ENCODE measurements around the gene TENM3. TPM values are rescaled to one million over a fixed set of nuclear protein-coding genes. Genes with fewer than 3 reads are reported as not detected.
"Not testable (repeated sequence)": the region's sequence is repeated elsewhere in the genome, so short reads cannot be mapped to it uniquely, and the experiment has no call there.

Gene TENM3
- total and polyA plus RNA-seq, 10 of the 15 experiments (the other 5 are each of a cell fraction or from before 2014, with no cell fraction given): 0.01 to 1.7 (median 0.08) TPM; not detected in 2

DNA sequence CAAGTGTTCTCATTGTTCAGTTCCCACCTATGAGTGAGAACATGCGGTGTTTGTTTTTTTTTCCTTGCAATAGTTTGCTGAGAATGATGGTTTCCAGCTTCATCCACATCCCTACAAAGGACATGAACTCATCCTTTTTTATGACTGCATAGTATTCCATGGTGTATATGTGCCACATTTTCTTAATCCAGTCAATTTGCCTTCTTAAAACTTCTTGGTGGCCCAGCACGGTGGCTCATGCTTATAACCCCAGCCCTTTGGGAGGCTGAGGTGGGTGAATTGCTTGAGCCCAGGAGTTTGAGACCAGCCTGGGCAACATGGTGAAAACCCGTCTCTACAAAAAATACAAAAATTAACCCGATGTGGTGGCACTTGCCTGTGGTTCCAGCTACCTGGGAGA, 942 bp upstream of the TENM3 start:
- H4K20me1 ChIP-seq (ENCODE audit: control insufficient read depth, insufficient read depth); H3K27me3 ChIP-seq (replicated peaks in 1 of 2; ENCODE audit: control insufficient read depth in 2 of 2, insufficient read depth in 2 of 2, low read length in 1 of 2); RAD21 ChIA-PET (ENCODE audit: unreplicated experiment); intact Hi-C loops (cut with micrococcal nuclease; ENCODE audit: unreplicated experiment); CTCF ChIA-PET; H3K9me3 ChIP-seq (replicated peaks; ENCODE audit: control insufficient read depth, insufficient read depth, low read length); BruUV-seq (replicated peaks); in situ Hi-C loops (cut with MboI); H3K79me2 ChIP-seq (ENCODE audit: control insufficient read depth, insufficient read depth, low read length); H3K27ac ChIP-seq (ENCODE audit: control insufficient read depth, insufficient read depth); SMC1A ChIA-PET (ENCODE audit: uncharacterized antibody, unreplicated experiment); FAIRE-seq; DNase-seq (ENCODE audit: low read depth, low spot score); ATAC-seq; POLR2A ChIA-PET; H3K9ac ChIP-seq (ENCODE audit: control insufficient read depth, insufficient read depth, low read length); H3K4me3 ChIP-seq; H2AFZ ChIP-seq (ENCODE audit: control insufficient read depth, low read depth, low read length); H3K36me3 ChIP-seq (ENCODE audit: control insufficient read depth in 2 of 2, insufficient read depth in 2 of 2, low read length in 1 of 2); H3K4me1 ChIP-seq (ENCODE audit: control insufficient read depth, insufficient read depth, low read length); H3K4me2 ChIP-seq (ENCODE audit: control insufficient read depth, insufficient read depth): not testable (repeated sequence)
- WGBS (ENCODE audit: insufficient coverage, insufficient replicate concordance, low lambda C conversion rate, missing lambda C conversion rate): 51% methylated on average over 4 of the region's 4 CpGs

- Histone ChIP-seq H4K20me1 (ENCODE audit: control insufficient read depth, insufficient read depth) (no peaks in the 10 kb centered on the region), H3K36me3 (ENCODE audit: control insufficient read depth in 2 of 2, insufficient read depth in 2 of 2, low read length in 1 of 2) (no peaks in the 10 kb centered on the region), H2AFZ (ENCODE audit: control insufficient read depth, low read depth, low read length) (no peak overlapping the region), H3K27ac (ENCODE audit: control insufficient read depth, insufficient read depth) (no peak overlapping the region), H3K9me3 (replicated peaks; ENCODE audit: control insufficient read depth, insufficient read depth, low read length) (no peaks in the 10 kb centered on the region), H3K4me1 (ENCODE audit: control insufficient read depth, insufficient read depth, low read length) (no peaks in the 10 kb centered on the region), H3K27me3 (replicated peaks in 1 of 2; ENCODE audit: control insufficient read depth in 2 of 2, insufficient read depth in 2 of 2, low read length in 1 of 2) (no peaks in the 10 kb centered on the region), H3K4me3 (no peak overlapping the region), H3K9ac (ENCODE audit: control insufficient read depth, insufficient read depth, low read length) (no peak overlapping the region), H3K79me2 (ENCODE audit: control insufficient read depth, insufficient read depth, low read length) (no peaks in the 10 kb centered on the region), H3K4me2 (ENCODE audit: control insufficient read depth, insufficient read depth) (no peak overlapping the region)
- FAIRE-seq: no peak
- intact Hi-C loops (cut with micrococcal nuclease; ENCODE audit: unreplicated experiment) (no loop called here), in situ Hi-C loops (cut with MboI) (no loop called here)
- 56% methylated on average over 6 of the region's 6 CpGs for WGBS (ENCODE audit: insufficient coverage, insufficient replicate concordance, low lambda C conversion rate, missing lambda C conversion rate)
- ATAC-seq: no peak
- ChIA-PET RAD21 (ENCODE audit: unreplicated experiment) (no interaction called here), SMC1A (ENCODE audit: uncharacterized antibody, unreplicated experiment) (no interaction called here), CTCF (no interaction called here), POLR2A (no interaction called here)
- TF ChIP-seq PAX5 (IDR thresholded peaks at IDR 0.05; ENCODE audit: borderline replicate concordance, low read depth, low read length) (no peak), SP1 (IDR thresholded peaks at IDR 0.05; ENCODE audit: low read depth, low read length) (no peak), JUND (IDR thresholded peaks at IDR 0.05; ENCODE audit: low read depth, low read length) (no peak), FOS (IDR thresholded peaks at IDR 0.05; ENCODE audit: borderline replicate concordance, extremely low read depth, insufficient read length) (no peak)
- TF ChIP-seq, protein P1, sequence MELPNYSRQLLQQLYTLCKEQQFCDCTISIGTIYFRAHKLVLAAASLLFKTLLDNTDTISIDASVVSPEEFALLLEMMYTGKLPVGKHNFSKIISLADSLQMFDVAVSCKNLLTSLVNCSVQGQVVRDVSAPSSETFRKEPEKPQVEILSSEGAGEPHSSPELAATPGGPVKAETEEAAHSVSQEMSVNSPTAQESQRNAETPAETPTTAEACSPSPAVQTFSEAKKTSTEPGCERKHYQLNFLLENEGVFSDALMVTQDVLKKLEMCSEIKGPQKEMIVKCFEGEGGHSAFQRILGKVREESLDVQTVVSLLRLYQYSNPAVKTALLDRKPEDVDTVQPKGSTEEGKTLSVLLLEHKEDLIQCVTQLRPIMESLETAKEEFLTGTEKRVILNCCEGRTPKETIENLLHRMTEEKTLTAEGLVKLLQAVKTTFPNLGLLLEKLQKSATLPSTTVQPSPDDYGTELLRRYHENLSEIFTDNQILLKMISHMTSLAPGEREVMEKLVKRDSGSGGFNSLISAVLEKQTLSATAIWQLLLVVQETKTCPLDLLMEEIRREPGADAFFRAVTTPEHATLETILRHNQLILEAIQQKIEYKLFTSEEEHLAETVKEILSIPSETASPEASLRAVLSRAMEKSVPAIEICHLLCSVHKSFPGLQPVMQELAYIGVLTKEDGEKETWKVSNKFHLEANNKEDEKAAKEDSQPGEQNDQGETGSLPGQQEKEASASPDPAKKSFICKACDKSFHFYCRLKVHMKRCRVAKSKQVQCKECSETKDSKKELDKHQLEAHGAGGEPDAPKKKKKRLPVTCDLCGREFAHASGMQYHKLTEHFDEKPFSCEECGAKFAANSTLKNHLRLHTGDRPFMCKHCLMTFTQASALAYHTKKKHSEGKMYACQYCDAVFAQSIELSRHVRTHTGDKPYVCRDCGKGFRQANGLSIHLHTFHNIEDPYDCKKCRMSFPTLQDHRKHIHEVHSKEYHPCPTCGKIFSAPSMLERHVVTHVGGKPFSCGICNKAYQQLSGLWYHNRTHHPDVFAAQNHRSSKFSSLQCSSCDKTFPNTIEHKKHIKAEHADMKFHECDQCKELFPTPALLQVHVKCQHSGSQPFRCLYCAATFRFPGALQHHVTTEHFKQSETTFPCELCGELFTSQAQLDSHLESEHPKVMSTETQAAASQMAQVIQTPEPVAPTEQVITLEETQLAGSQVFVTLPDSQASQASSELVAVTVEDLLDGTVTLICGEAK (IDR thresholded peaks at IDR 0.05; ENCODE audit: borderline replicate concordance): no peak
- no peak for DNase-seq (ENCODE audit: low read depth, low spot score)
- no TSS peak for BruUV-seq (replicated peaks)
Measured at GRCh38 chr4:182242787-182243186, 415 bp upstream of the TENM3 start.

Measured in GM12878 (cell line).